Measurements from ENCODE around the gene ERGIC1. TPM values are rescaled to one million over a fixed set of nuclear protein-coding genes. Genes with fewer than 3 reads are reported as not detected.

Gene ERGIC1
- total and polyA plus RNA-seq, 2 of the 13 experiments (the other 11 are each of a cell fraction or from before 2014, with no cell fraction given) = 78.5 to 184 TPM

DNA sequence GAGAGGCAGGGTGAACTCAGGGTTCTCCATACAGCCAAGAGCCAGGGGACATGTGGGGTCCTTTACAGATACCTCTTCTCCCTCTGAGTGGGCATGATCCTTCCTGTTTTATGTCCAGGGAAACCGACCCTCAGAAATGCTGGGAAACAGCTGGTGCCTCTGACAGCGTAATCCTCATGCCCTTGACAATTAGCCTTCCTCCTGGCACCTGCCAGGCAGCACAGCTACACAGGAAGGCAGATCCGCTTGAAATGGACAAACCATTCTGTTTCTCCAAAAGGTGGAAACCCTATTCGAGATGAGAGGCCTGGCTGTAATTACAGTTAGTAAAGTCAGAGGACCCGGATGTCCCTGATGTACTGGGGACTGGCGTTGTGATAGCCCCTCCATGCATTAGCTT, 7.2 kb downstream of the ERGIC1 start:
- no peak overlapping the region for H2AFZ ChIP-seq (ENCODE audit: low read length)
- peaks cover 89% of the 10 kb centered on the region for H3K79me2 ChIP-seq (ENCODE audit: insufficient read depth, low read length)
- FAIRE-seq = no peak
- ChIA-PET POLR2A (interaction anchor here (0.7 to 1.6 kb wide), 4 partner anchors 17 to 70 kb away, joined by 3 to 6 read pairs (median 4); partner anchors contain the start of gene DUSP1), CTCF (ENCODE audit: low intra/inter-chr PET ratio, low total read pairs) (no interaction called here)
- BruUV-seq (replicated peaks) = no TSS peak
- TF ChIP-seq ASH2L (IDR thresholded peaks at IDR 0.05; ENCODE audit: insufficient read length, low read depth, low read length) (no peak), ERF (CRISPR knock-in tag; IDR thresholded peaks at IDR 0.05) (no peak), HDAC2 (CRISPR knock-in tag; IDR thresholded peaks at IDR 0.05) (no peak), ZNF672 (CRISPR knock-in tag; IDR thresholded peaks at IDR 0.05) (no peak), ZNF274 (CRISPR knock-in tag; IDR thresholded peaks at IDR 0.05) (no peak), TSC22D2 (CRISPR knock-in tag; IDR thresholded peaks at IDR 0.05; ENCODE audit: borderline replicate concordance) (no peak)
- TF ChIP-seq, protein P1, sequence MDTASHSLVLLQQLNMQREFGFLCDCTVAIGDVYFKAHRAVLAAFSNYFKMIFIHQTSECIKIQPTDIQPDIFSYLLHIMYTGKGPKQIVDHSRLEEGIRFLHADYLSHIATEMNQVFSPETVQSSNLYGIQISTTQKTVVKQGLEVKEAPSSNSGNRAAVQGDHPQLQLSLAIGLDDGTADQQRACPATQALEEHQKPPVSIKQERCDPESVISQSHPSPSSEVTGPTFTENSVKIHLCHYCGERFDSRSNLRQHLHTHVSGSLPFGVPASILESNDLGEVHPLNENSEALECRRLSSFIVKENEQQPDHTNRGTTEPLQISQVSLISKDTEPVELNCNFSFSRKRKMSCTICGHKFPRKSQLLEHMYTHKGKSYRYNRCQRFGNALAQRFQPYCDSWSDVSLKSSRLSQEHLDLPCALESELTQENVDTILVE (CRISPR knock-in tag; IDR thresholded peaks at IDR 0.05) = no peak
- TF ChIP-seq, protein P2, sequence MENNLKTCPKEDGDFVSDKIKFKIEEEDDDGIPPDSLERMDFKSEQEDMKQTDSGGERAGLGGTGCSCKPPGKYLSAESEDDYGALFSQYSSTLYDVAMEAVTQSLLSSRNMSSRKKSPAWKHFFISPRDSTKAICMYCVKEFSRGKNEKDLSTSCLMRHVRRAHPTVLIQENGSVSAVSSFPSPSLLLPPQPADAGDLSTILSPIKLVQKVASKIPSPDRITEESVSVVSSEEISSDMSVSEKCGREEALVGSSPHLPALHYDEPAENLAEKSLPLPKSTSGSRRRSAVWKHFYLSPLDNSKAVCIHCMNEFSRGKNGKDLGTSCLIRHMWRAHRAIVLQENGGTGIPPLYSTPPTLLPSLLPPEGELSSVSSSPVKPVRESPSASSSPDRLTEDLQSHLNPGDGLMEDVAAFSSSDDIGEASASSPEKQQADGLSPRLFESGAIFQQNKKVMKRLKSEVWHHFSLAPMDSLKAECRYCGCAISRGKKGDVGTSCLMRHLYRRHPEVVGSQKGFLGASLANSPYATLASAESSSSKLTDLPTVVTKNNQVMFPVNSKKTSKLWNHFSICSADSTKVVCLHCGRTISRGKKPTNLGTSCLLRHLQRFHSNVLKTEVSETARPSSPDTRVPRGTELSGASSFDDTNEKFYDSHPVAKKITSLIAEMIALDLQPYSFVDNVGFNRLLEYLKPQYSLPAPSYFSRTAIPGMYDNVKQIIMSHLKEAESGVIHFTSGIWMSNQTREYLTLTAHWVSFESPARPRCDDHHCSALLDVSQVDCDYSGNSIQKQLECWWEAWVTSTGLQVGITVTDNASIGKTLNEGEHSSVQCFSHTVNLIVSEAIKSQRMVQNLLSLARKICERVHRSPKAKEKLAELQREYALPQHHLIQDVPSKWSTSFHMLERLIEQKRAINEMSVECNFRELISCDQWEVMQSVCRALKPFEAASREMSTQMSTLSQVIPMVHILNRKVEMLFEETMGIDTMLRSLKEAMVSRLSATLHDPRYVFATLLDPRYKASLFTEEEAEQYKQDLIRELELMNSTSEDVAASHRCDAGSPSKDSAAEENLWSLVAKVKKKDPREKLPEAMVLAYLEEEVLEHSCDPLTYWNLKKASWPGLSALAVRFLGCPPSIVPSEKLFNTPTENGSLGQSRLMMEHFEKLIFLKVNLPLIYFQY (CRISPR knock-in tag; IDR thresholded peaks at IDR 0.05; ENCODE audit: borderline replicate concordance) = no peak
- TF ChIP-seq, protein P3, sequence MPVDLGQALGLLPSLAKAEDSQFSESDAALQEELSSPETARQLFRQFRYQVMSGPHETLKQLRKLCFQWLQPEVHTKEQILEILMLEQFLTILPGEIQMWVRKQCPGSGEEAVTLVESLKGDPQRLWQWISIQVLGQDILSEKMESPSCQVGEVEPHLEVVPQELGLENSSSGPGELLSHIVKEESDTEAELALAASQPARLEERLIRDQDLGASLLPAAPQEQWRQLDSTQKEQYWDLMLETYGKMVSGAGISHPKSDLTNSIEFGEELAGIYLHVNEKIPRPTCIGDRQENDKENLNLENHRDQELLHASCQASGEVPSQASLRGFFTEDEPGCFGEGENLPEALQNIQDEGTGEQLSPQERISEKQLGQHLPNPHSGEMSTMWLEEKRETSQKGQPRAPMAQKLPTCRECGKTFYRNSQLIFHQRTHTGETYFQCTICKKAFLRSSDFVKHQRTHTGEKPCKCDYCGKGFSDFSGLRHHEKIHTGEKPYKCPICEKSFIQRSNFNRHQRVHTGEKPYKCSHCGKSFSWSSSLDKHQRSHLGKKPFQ (CRISPR knock-in tag; IDR thresholded peaks at IDR 0.05; ENCODE audit: insufficient replicate concordance) = no peak
- TF ChIP-seq, protein P4, sequence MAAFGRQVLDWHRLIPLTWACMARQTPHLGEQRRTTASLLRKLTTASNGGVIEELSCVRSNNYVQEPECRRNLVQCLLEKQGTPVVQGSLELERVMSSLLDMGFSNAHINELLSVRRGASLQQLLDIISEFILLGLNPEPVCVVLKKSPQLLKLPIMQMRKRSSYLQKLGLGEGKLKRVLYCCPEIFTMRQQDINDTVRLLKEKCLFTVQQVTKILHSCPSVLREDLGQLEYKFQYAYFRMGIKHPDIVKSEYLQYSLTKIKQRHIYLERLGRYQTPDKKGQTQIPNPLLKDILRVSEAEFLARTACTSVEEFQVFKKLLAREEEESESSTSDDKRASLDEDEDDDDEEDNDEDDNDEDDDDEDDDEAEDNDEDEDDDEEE (CRISPR knock-in tag; IDR thresholded peaks at IDR 0.05) = no peak
- H3K4me2 ChIP-seq (ENCODE audit: low read depth, low read length) = no peak overlapping the region
- intact Hi-C loops (cut with micrococcal nuclease; ENCODE audit: unreplicated experiment) (no loop called here), in situ Hi-C loops (cut with HindIII; ENCODE audit: extremely low pct_ligation_motif_present, low pct_unique_long_range_greater_than_20kb) (no loop called here)
- DNase-seq (ENCODE audit: low spot score) = no peak
- peaks cover 31% of the 10 kb centered on the region for H4K20me1 ChIP-seq (ENCODE audit: insufficient read depth, low read length)
- peaks cover 50% of the 10 kb centered on the region for H3K4me1 ChIP-seq (ENCODE audit: insufficient read depth, low read length)
- H3K9ac ChIP-seq (ENCODE audit: insufficient read depth, low read depth, low read length) = no peak overlapping the region
- no peak overlapping the region for H3K4me3 ChIP-seq (replicated peaks in 1 of 3; ENCODE audit: insufficient read depth in 1 of 3, low read depth in 2 of 3, low read length in 3 of 3)
- H3K27ac ChIP-seq (ENCODE audit: extremely low read length, insufficient read depth, low read length) = no peak overlapping the region
- no peak for ATAC-seq
- no peaks in the 10 kb centered on the region for H3K9me3 ChIP-seq (ENCODE audit: low read length)
- 100% methylated on average over 4 of the region's 6 CpGs for WGBS (ENCODE audit: low lambda C conversion rate)
- H3K36me3 ChIP-seq (replicated peaks in 1 of 2; ENCODE audit: control insufficient read depth in 1 of 2, insufficient read depth in 2 of 2, low read length in 2 of 2) = peaks cover 7 to 25% of the 10 kb centered on the region in 2 experiments
- H3K27me3 ChIP-seq (ENCODE audit: control insufficient read depth in 1 of 2, insufficient read depth in 2 of 2, low read length in 2 of 2) = no peaks in the 10 kb centered on the region
